OCI-LY7 (cell line): Measurements from ENCODE around the gene DBF4B. TPM values are rescaled to one million over a fixed set of nuclear protein-coding genes. Genes with fewer than 3 reads are reported as not detected.
A peak's percentile ranks its signal among the peaks of the same experiment; 100 is the strongest.

ENCODE experiments used
- BruUV-seq: library from RNA; stranded (reverse); fragments of 400-500 nt; replicated peaks from 2 replicates; lab custom pipeline; 2021; lab: Mats Ljungman, UMichigan
- CTCF ChIA-PET: fragments of 300-600 bp; sonication (Branson Sonifier 250); formaldehyde crosslinking; loops from one replicate; lab custom pipeline; 2022; ENCODE audit warnings: antibody characterized with exemption; ENCODE audit not compliant: unreplicated experiment; lab: Charles Lee
- POLR2A ChIA-PET: fragments of 300-600 bp; sonication (Branson Sonifier 250); formaldehyde crosslinking; loops from one replicate; lab custom pipeline; 2022; ENCODE audit warnings: antibody characterized with exemption; lab: Charles Lee
- DNase-seq: peaks from one replicate; pipeline ENCODE4 v3.0.0-alpha.2; 2015; ENCODE audit warnings: low spot score
- H2AFZ ChIP-seq: fragments of 200-600 bp; sonication (generic), shearing (Covaris generic); 2 replicates; pipeline ENCODE4 v1.6.1; 2014; ENCODE audit warnings: mild to moderate bottlenecking, antibody characterized with exemption, low read length, moderate library complexity
- H3K27ac ChIP-seq: fragments of 200-600 bp; sonication (generic); 2 replicates; pipeline ENCODE4 v1.5.1; 2014; ENCODE audit warnings: mixed run types, low read depth, mild to moderate bottlenecking, moderate library complexity, low read length, inconsistent platforms; ENCODE audit not compliant: poor library complexity, severe bottlenecking
- H3K36me3 ChIP-seq: fragments of 200-600 bp; sonication (generic); 2 replicates; pipeline ENCODE4 v1.6.1; 2014; ENCODE audit warnings: mild to moderate bottlenecking, antibody characterized with exemption, low read length, moderate library complexity, mixed read lengths; ENCODE audit not compliant: insufficient read depth
- H3K4me1 ChIP-seq: fragments of 200-600 bp; sonication (generic); 2 replicates; pipeline ENCODE4 v1.5.1; 2014; ENCODE audit warnings: mild to moderate bottlenecking, low read length; ENCODE audit not compliant: insufficient read depth, poor library complexity, severe bottlenecking
- H3K4me2 ChIP-seq: fragments of 200-600 bp; sonication (generic); 2 replicates; pipeline ENCODE4 v1.6.1; 2014; ENCODE audit warnings: mild to moderate bottlenecking, low read length
- H3K4me3 ChIP-seq: fragments of 200-600 bp; sonication (generic); 2 replicates; pipeline ENCODE4 v1.5.1; 2014; ENCODE audit warnings: mild to moderate bottlenecking, low read depth, low read length; ENCODE audit not compliant: poor library complexity, severe bottlenecking
- H3K79me2 ChIP-seq: fragments of 200-600 bp; sonication (generic); 2 replicates; pipeline ENCODE4 v1.6.1; 2016; ENCODE audit warnings: low read depth, mild to moderate bottlenecking, low read length, moderate library complexity, mixed read lengths; ENCODE audit not compliant: insufficient read depth
- H3K9me2 ChIP-seq: fragments of 200-600 bp; sonication (generic); 2 replicates; pipeline ENCODE4 v1.6.1; 2016; ENCODE audit warnings: mild to moderate bottlenecking, low read length, mixed read lengths; ENCODE audit not compliant: insufficient read depth
- H3K9me3 ChIP-seq: fragments of 200-600 bp; sonication (generic); 2 replicates; pipeline ENCODE4 v1.6.1; 2014; ENCODE audit warnings: mild to moderate bottlenecking, mixed run types, low read length, mixed read lengths
- H4K20me1 ChIP-seq: fragments of 200-600 bp; sonication (generic); 2 replicates; pipeline ENCODE4 v1.6.1; 2014; ENCODE audit warnings: mild to moderate bottlenecking, antibody characterized with exemption, low read length, moderate library complexity, mixed read lengths; ENCODE audit not compliant: insufficient read depth
- EZH2phosphoT487 ChIP-seq: fragments of 200-600 bp; sonication (generic); IDR thresholded peaks from 2 replicates; pipeline ENCODE4 v1.6.1; 2018; ENCODE audit warnings: low read depth, borderline replicate concordance, mild to moderate bottlenecking, mixed run types, antibody characterized with exemption, low read length, moderate library complexity, mixed read lengths
- intact Hi-C: fragments of 100-400 bp; cut with micrococcal nuclease; formaldehyde crosslinking; loops from one replicate; pipeline ENCODE4 v1.10.0; 2022; ENCODE audit not compliant: unreplicated experiment
- total RNA-seq, 2 experiments: library from RNA; depleted of rRNA in 1 of 2; stranded (reverse); fragments of >200 nt in 1 of 2; shearing (Covaris generic) in 1 of 2; gene quantifications; 2 replicates each; pipeline ENCODE4 v1.2.3, GENCODE V29; 2014 to 2022
- TF ChIP-seq, protein P1 (sequence below): fragments of 200-600 bp; sonication (generic); conservative IDR thresholded peaks from 2 replicates; pipeline ENCODE4 v1.5.1; 2014; ENCODE audit warnings: mild to moderate bottlenecking, antibody characterized with exemption, low read length, moderate library complexity, mixed read lengths

DBF4B gene
- total RNA-seq, 2 experiments from 2014 or later, result 18.1 to 45.8 TPM

DNA sequence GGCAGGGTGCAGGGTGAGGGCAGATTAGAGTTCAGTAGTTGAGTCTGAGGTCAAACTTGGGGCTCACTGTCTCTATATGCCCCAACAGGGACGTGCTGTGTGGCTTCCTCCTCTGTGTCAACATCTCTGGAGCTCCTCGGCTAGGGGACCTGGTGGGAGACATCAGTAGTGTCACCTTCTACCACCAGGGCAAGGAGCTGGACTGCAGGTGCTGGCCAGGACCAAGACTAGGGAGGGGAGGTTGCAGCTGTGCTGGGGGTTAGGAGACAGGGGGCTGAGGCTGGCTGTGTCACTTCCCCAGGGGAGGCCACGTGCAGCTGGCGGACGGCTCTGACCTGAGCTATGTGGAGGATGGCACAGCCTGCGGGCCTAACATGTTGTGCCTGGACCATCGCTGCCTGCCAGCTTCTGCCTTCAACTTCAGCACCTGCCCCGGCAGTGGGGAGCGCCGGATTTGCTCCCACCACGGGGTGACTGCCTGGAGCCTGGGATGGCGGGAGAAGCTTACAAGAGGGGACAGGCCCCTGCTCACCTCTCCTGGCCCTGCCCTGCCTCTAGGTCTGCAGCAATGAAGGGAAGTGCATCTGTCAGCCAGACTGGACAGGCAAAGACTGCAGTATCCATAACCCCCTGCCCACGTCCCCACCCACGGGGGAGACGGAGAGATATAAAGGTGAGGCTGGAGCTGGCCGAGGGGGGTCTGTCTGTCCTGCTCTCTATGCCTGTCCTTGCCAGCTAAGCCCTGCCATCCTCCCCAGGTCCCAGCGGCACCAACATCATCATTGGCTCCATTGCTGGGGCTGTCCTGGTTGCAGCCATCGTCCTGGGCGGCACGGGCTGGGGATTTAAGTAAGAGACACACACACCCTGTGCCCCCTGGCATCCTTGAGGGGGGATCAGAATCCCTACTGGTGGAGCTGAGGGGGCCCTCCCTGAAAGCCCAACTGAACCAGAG, 69.2 kb downstream of the DBF4B start:
- no peak overlapping the region for H2AFZ ChIP-seq
- no peak for DNase-seq
- H3K9me3 ChIP-seq, result no peaks in the 10 kb centered on the region
- intact Hi-C loops, result no loop called here
- no peaks in the 10 kb centered on the region for H3K79me2 ChIP-seq
- no peaks in the 10 kb centered on the region for H3K9me2 ChIP-seq
- ChIA-PET POLR2A (no interaction called here), CTCF (no interaction called here)
- H3K36me3 ChIP-seq, result no peaks in the 10 kb centered on the region
- H3K27ac ChIP-seq, result no peak overlapping the region
- no peak overlapping the region for H3K4me2 ChIP-seq
- H4K20me1 ChIP-seq, result no peaks in the 10 kb centered on the region
- peaks cover 19% of the 10 kb centered on the region for H3K4me1 ChIP-seq
- no peak overlapping the region for H3K4me3 ChIP-seq
- TF ChIP-seq EZH2phosphoT487, result no peak
- TF ChIP-seq, protein P1, sequence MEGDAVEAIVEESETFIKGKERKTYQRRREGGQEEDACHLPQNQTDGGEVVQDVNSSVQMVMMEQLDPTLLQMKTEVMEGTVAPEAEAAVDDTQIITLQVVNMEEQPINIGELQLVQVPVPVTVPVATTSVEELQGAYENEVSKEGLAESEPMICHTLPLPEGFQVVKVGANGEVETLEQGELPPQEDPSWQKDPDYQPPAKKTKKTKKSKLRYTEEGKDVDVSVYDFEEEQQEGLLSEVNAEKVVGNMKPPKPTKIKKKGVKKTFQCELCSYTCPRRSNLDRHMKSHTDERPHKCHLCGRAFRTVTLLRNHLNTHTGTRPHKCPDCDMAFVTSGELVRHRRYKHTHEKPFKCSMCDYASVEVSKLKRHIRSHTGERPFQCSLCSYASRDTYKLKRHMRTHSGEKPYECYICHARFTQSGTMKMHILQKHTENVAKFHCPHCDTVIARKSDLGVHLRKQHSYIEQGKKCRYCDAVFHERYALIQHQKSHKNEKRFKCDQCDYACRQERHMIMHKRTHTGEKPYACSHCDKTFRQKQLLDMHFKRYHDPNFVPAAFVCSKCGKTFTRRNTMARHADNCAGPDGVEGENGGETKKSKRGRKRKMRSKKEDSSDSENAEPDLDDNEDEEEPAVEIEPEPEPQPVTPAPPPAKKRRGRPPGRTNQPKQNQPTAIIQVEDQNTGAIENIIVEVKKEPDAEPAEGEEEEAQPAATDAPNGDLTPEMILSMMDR, result no peak
- no TSS peak for BruUV-seq

GRCh38 chr17:44778656-44779210, 70.3 kb downstream of the DBF4B start:
- Histone ChIP-seq H3K4me3 (peak overlapping the region; percentile 55), H3K4me2 (peak overlapping the region; percentile 80), H4K20me1 (no peaks in the 10 kb centered on the region), H3K79me2 (no peaks in the 10 kb centered on the region), H3K36me3 (no peaks in the 10 kb centered on the region), H3K9me3 (no peaks in the 10 kb centered on the region), H3K27ac (no peak overlapping the region), H2AFZ (peak overlapping the region; percentile 61; the same call in 1 of the 2 replicates), H3K9me2 (no peaks in the 10 kb centered on the region), H3K4me1 (peaks cover 19% of the 10 kb centered on the region)
- ChIA-PET POLR2A (interaction anchor here (0.5 to 0.6 kb wide), 2 partner anchors 13 to 154 kb away, joined by 3 read pairs; no protein-coding TSS in a partner anchor), CTCF (interaction anchor here (0.6 to 1.3 kb wide), 3 partner anchors 84 to 133 kb away, joined by 4 to 5 read pairs (median 5); no protein-coding TSS in a partner anchor)
- no TSS peak for BruUV-seq
- intact Hi-C loops, result loop anchor here (1.0 kb wide), 2 partner anchors 28 to 87 kb away; no protein-coding TSS in a partner anchor
- no peak for DNase-seq
- no peak for TF ChIP-seq EZH2phosphoT487
- TF ChIP-seq, protein P1, result no peak
